GM12878 (cell line): ENCODE data around the gene CHPF2. TPM values are rescaled to one million over a fixed set of nuclear protein-coding genes. Genes with fewer than 3 reads are reported as not detected.

Experiments used
- ATAC-seq: fragments of 200-7000 bp; cut with Tn5 transposase; 3 replicates; pipeline ENCODE4 v1.9.1; 2020; ENCODE audit warnings: mild to moderate bottlenecking, moderate library complexity
- BruUV-seq: library from RNA; stranded (reverse); fragments of 400-500 nt; replicated peaks from 2 replicates; lab custom pipeline; 2021; lab: Mats Ljungman, UMichigan
- CTCF ChIA-PET: fragments of 300-600 bp; sonication (Branson Sonifier 250); formaldehyde crosslinking; extraction: SDS; loops from one replicate; lab custom pipeline; 2021; ENCODE audit warnings: inconsistent platforms; lab: Yijun Ruan, JAX
- POLR2A ChIA-PET: fragments of 350-600 bp; formaldehyde crosslinking; extraction: SDS; loops from one replicate; lab custom pipeline; 2021; ENCODE audit warnings: inconsistent platforms; lab: Charles Lee
- RAD21 ChIA-PET: fragments of 300-600 bp; sonication (Branson Sonifier 250); formaldehyde crosslinking; loops from one replicate; lab custom pipeline; 2023; ENCODE audit warnings: antibody characterized with exemption; ENCODE audit not compliant: unreplicated experiment; lab: Charles Lee
- SMC1A ChIA-PET: fragments of 300-600 bp; sonication (Branson Sonifier 250); formaldehyde crosslinking; loops from one replicate; lab custom pipeline; 2023; ENCODE audit not compliant: unreplicated experiment, uncharacterized antibody; lab: Charles Lee
- DNase-seq: peaks from one replicate; pipeline ENCODE4 v3.0.0-alpha.2; 2011; ENCODE audit warnings: low read depth, low spot score
- FAIRE-seq: peaks from 3 replicates; lab custom pipeline; 2011; peaks lifted over from hg19 to GRCh38; lab: Jason Lieb, UNC
- H2AFZ ChIP-seq: 2 replicates; pipeline ENCODE4 v1.6.0; 2011; ENCODE audit warnings: low read depth, low read length, control low read depth; ENCODE audit not compliant: control insufficient read depth
- H3K27ac ChIP-seq: 2 replicates; pipeline ENCODE4 v1.5.1; 2011; ENCODE audit warnings: control low read depth; ENCODE audit not compliant: control insufficient read depth, insufficient read depth
- H3K27me3 ChIP-seq, 2 experiments: replicated peaks in 1 of 2; 2 replicates each; pipeline versions ENCODE4 v1.6.0 to v1.6.1; 2011; ENCODE audit warnings: low read length in 1 of 2; ENCODE audit not compliant: control insufficient read depth in 2 of 2, insufficient read depth in 2 of 2
- H3K36me3 ChIP-seq, 2 experiments: 2 replicates each; pipeline ENCODE4 v1.5.1; 2011; ENCODE audit warnings: low read length in 1 of 2; ENCODE audit not compliant: control insufficient read depth in 2 of 2, insufficient read depth in 2 of 2
- H3K4me1 ChIP-seq: 2 replicates; pipeline ENCODE4 v1.6.1; 2011; ENCODE audit warnings: mild to moderate bottlenecking, low read length, moderate library complexity, mixed read lengths; ENCODE audit not compliant: control insufficient read depth, insufficient read depth
- H3K4me2 ChIP-seq: 2 replicates; pipeline ENCODE4 v1.6.0; 2011; ENCODE audit warnings: control low read depth; ENCODE audit not compliant: control insufficient read depth, insufficient read depth
- H3K4me3 ChIP-seq: fragments of 200-600 bp; sonication (generic); 2 replicates; pipeline ENCODE4 v1.5.1; 2016
- H3K79me2 ChIP-seq: 2 replicates; pipeline ENCODE4 v1.6.0; 2011; ENCODE audit warnings: low read length; ENCODE audit not compliant: control insufficient read depth, insufficient read depth
- H3K9ac ChIP-seq: 2 replicates; pipeline ENCODE4 v1.8.0; 2011; ENCODE audit warnings: low read length, control low read depth, mixed read lengths; ENCODE audit not compliant: control insufficient read depth, insufficient read depth
- H3K9me3 ChIP-seq: replicated peaks from 3 replicates; pipeline ENCODE4 v1.5.1; 2011; ENCODE audit warnings: mild to moderate bottlenecking, low read length; ENCODE audit not compliant: control insufficient read depth, insufficient read depth
- H4K20me1 ChIP-seq: 2 replicates; pipeline ENCODE4 v1.6.0; 2011; ENCODE audit not compliant: control insufficient read depth, insufficient read depth
- EGR1 ChIP-seq, 2 experiments: IDR thresholded peaks; 1 replicate in 1 of 2; 2 replicates in 1 of 2; pipeline ENCODE4 v1.6.1; 2011 to 2012; ENCODE audit warnings: low read depth in 2 of 2, low read length in 2 of 2, borderline replicate concordance in 1 of 2, mild to moderate bottlenecking in 1 of 2, moderate library complexity in 1 of 2
- NFIC ChIP-seq: IDR thresholded peaks from 2 replicates; pipeline ENCODE4 v1.6.1; 2012; ENCODE audit warnings: low read depth, mild to moderate bottlenecking, inconsistent platforms, low read length, moderate library complexity
- NR2C1 ChIP-seq: fragments of 450-650 bp; IDR thresholded peaks from 2 replicates; pipeline ENCODE4 v1.6.1; 2017; ENCODE audit warnings: antibody characterized with exemption, mild to moderate bottlenecking, moderate library complexity
- POLR2AphosphoS5 ChIP-seq: IDR thresholded peaks from 2 replicates; pipeline ENCODE4 v1.6.1; 2011; ENCODE audit warnings: mild to moderate bottlenecking, low read length, inconsistent platforms
- RCOR1 ChIP-seq: conservative IDR thresholded peaks from 2 replicates; pipeline ENCODE4 v1.6.1; 2012; ENCODE audit warnings: low read depth, low read length, improper control_type of control experiment
- SUPT20H ChIP-seq: IDR thresholded peaks from 2 replicates; pipeline ENCODE4 v1.6.1; 2011; ENCODE audit warnings: low read depth, mild to moderate bottlenecking, low read length, moderate library complexity, borderline replicate concordance; ENCODE audit not compliant: control insufficient read depth
- WGBS: methylation state at CpG from one replicate; pipeline ENCODE4 v1.1.6; 2016; ENCODE audit warnings: low lambda C conversion rate; ENCODE audit not compliant: insufficient replicate concordance, insufficient coverage; ENCODE audit errors: missing lambda C conversion rate; 5-methylcytosine and 5-hydroxymethylcytosine counted together
- in situ Hi-C: fragments of 300-500 bp; cut with MboI; formaldehyde crosslinking; loops from 9 replicates; pipeline ENCODE4 v1.14.3; 2018; ENCODE audit warnings: mixed read lengths
- intact Hi-C: fragments of 100-400 bp; cut with micrococcal nuclease; formaldehyde crosslinking; loops from one replicate; pipeline ENCODE4 v1.14.2; 2022; ENCODE audit not compliant: unreplicated experiment
- polyA plus RNA-seq, 11 experiments: library from polyadenylated mRNA; depleted of rRNA in 4 of 11; unstranded in 6 of 11; stranded (reverse) in 5 of 11; fragments of >200 nt; fragmentation: Nextera tagmentation in 4 of 11; fragmentation: Illumina TruSeq in 1 of 11; extraction: Ambion mirVana in 4 of 11; extraction: Trizol in 1 of 11; gene quantifications; 1 replicate in 1 of 11; 2 replicates in 10 of 11; pipeline versions ENCODE4 v1.2.1 to v1.2.3, GENCODE V29; 2011 to 2016; ENCODE audit warnings: inconsistent platforms in 2 of 11, missing spikeins in 2 of 11, low read depth in 1 of 11
- total RNA-seq, 4 experiments: library from RNA; depleted of rRNA in 3 of 4; stranded (reverse); fragments of >200 nt in 3 of 4; fragmentation: Illumina TruSeq in 1 of 4; extraction: Trizol in 1 of 4; gene quantifications; 2 replicates each; pipeline versions ENCODE4 v1.2.1 to v1.2.3, GENCODE V29; 2013 to 2021
- TF ChIP-seq, protein P1 (sequence below): IDR thresholded peaks from 2 replicates; pipeline ENCODE4 v1.6.1; 2012; ENCODE audit warnings: low read depth, low read length, improper control_type of control experiment
- TF ChIP-seq, protein P2 (sequence below): IDR thresholded peaks from 2 replicates; pipeline ENCODE4 v1.6.1; 2012; ENCODE audit warnings: low read depth, low read length, improper control_type of control experiment

Gene CHPF2
- total and polyA plus RNA-seq, 10 of the 15 experiments (the other 5 are each of a cell fraction or from before 2014, with no cell fraction given), result 0.23 to 33.1 (median 11.5) TPM

DNA sequence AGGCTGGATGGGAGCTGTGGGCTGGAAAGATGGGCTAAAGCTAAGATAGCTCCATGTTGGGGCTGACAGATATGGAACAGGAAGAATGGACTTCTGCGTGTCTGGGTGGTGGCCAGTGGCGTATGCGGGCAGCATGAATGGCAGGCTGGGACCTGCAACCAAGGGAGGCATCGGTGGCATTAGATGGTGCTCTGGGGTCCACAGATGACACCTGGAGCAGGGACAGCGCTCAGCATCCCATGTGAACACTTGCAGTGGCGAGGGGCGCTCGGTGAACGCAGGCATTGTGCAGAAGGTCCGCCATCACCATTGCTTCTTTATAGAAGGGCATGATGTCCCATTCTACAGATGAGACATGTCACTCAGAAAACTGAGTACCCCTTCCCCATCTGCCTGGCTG, 37.2 kb downstream of the CHPF2 start (continued):
- TF ChIP-seq SUPT20H, result no peak
- TF ChIP-seq, protein P1, sequence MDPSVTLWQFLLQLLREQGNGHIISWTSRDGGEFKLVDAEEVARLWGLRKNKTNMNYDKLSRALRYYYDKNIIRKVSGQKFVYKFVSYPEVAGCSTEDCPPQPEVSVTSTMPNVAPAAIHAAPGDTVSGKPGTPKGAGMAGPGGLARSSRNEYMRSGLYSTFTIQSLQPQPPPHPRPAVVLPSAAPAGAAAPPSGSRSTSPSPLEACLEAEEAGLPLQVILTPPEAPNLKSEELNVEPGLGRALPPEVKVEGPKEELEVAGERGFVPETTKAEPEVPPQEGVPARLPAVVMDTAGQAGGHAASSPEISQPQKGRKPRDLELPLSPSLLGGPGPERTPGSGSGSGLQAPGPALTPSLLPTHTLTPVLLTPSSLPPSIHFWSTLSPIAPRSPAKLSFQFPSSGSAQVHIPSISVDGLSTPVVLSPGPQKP, result no peak

DNA sequence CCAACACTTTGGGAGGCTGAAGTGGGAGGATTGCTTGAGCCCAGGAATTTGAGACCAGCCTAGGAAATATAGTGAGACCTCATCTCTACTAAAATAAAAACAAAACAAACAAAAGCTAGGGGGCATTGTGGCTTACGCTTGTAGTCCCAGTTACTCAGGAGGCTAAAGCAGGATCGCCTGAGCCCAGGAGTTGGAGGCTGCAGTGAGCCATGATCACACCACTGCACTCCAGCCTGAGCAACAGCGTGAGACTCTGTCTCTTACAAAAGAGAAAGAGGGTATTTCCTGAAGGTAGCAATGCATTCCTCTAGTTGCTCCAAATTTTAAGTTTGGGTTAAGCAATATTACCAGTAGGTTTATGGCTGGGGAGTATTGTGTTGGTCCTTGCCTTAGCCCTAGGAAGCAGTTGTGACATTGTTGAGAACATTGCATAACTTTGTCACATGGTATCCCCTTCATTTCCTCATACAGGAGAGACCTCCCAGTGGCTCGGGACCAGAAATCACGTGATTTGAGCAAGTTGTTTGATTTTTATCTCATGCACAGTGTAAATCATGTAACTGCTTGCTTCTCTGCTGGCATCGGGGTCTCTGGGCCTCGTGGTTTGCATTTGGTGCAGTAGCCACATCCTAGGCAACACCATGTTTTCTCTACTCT, 39.5 kb downstream of the CHPF2 start:
- no peaks in the 10 kb centered on the region for H3K36me3 ChIP-seq
- in situ Hi-C loops (no loop called here), intact Hi-C loops (no loop called here)
- H3K27me3 ChIP-seq, result peaks cover 0 to 1% of the 10 kb centered on the region in 2 experiments; a peak in 2 of 4 replicates
- H3K4me3 ChIP-seq, result no peak overlapping the region
- CTCF ChIA-PET, result interaction anchor here (0.6 kb wide), 1 partner anchor 1694 kb away, joined by 3 read pairs; no protein-coding TSS in a partner anchor
- H2AFZ ChIP-seq, result no peak overlapping the region
- no peak overlapping the region for H3K9ac ChIP-seq
- DNase-seq (no peak), ATAC-seq (no peak), FAIRE-seq (no peak)
- H4K20me1 ChIP-seq, result peaks cover 4% of the 10 kb centered on the region; the same call in 1 of the 2 replicates
- H3K79me2 ChIP-seq, result no peaks in the 10 kb centered on the region
- 19% methylated on average over 7 of the region's 7 CpGs for WGBS
- TF ChIP-seq, protein P2, sequence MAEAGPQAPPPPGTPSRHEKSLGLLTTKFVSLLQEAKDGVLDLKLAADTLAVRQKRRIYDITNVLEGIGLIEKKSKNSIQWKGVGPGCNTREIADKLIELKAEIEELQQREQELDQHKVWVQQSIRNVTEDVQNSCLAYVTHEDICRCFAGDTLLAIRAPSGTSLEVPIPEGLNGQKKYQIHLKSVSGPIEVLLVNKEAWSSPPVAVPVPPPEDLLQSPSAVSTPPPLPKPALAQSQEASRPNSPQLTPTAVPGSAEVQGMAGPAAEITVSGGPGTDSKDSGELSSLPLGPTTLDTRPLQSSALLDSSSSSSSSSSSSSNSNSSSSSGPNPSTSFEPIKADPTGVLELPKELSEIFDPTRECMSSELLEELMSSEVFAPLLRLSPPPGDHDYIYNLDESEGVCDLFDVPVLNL, result no peak
- TF ChIP-seq POLR2AphosphoS5, result no peak
- TF ChIP-seq RCOR1, result no peak
- TF ChIP-seq NR2C1, result no peak
- no peak for TF ChIP-seq EGR1 (IDR thresholded peaks at IDR 0.05; ENCODE audit: borderline replicate concordance in 1 of 2, low read depth in 2 of 2, low read length in 2 of 2)
- TF ChIP-seq NFIC, result no peak
- H3K27ac ChIP-seq, result no peak overlapping the region
- POLR2A ChIA-PET, result no interaction called here
- SMC1A ChIA-PET, result no interaction called here
- no peaks in the 10 kb centered on the region for H3K4me1 ChIP-seq
- no peaks in the 10 kb centered on the region for H3K9me3 ChIP-seq
- RAD21 ChIA-PET, result no interaction called here
- no TSS peak for BruUV-seq
- H3K4me2 ChIP-seq, result no peak overlapping the region
